Measurements from ENCODE around the gene ATG7.
"Not testable (repeated sequence)": the region's sequence is repeated elsewhere in the genome, so short reads cannot be mapped to it uniquely, and the experiment has no call there.

ATG7 gene

GRCh38 chr3:11254876-11255275, 17.3 kb upstream of the ATG7 start:
- DNase-seq (ENCODE audit: low read depth in 3 of 3), result no peak

DNA sequence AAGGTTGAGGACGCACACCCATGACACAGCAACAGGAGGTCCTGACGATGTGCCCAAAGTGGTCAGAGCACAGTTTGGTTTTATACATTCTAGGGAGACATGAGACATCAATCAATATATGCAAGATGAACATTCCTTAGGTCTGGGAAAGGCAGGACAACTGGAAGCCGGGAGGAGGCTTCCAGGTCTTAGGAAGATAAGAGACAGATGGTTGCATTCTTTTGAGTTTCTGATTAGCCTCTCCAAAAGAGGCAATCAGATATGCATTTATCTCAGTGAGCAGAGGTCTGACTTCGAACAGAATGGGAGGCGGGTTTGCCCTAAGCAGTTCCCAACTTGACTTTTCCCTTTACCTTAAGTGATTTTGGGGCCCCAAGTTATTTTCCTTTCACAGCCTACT, 16.7 kb upstream of the ATG7 start:
- DNase-seq (ENCODE audit: low read depth in 3 of 3), result not testable (repeated sequence)

GRCh38 chr3:11258958-11259357, 13.2 kb upstream of the ATG7 start:
- no peak for DNase-seq (ENCODE audit: low read depth in 3 of 3)

DNA sequence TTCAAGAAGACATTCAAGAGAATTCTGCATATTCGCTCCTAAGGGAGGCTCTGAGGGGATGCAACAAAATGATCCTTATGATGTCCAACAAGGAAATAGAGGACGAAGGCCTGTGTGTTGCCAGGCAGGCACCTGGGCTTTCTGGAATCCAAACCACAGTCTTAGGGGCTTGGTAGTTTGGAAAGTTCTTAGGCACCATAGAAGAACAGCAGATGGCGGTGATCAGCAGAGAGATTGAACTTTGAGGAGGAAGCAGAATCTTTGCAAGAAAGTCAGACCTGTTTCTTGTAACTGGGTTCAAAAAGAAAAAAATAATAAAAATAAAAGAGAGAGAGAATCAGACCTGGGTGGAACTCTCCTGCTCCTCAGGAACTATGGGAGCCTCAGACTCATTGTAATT, 11.7 kb upstream of the ATG7 start:
- no peak for DNase-seq (ENCODE audit: low read depth in 3 of 3)

GRCh38 chr3:11269007-11269406, 3.2 kb upstream of the ATG7 start:
- no peak for DNase-seq (ENCODE audit: low read depth in 3 of 3)

- no peak for DNase-seq (ENCODE audit: low read depth in 3 of 3)
Observed at GRCh38 chr3:11272906-11273574, 843 bp downstream of the ATG7 start.

- DNase-seq (ENCODE audit: low read depth in 3 of 3), result no peak
Observed at GRCh38 chr3:11273891-11274291, 1.7 kb downstream of the ATG7 start.

- no peak for DNase-seq (ENCODE audit: low read depth in 3 of 3)
Observed at GRCh38 chr3:11274566-11275142, 2.5 kb downstream of the ATG7 start.

DNA sequence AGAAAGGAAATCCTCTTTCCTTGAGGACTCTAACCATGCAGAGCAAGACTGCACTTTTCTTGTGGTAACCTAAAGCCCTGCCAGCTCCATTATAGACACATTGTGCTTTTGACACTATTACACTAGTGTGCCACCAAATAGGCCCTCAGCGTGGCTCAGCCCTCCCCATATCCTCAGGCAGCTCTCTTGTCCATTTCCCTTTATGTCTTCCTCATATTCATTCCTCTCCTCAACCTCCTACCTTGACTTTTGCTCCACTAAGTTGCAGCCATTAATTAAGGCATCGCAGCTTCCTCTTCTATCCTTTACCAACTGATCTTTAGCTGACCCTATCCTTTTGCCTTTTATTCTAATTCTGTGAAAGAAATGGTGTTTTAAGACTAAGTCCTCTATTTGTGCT, 3.7 kb downstream of the ATG7 start:
- DNase-seq (ENCODE audit: low read depth in 3 of 3), result no peak

DNA sequence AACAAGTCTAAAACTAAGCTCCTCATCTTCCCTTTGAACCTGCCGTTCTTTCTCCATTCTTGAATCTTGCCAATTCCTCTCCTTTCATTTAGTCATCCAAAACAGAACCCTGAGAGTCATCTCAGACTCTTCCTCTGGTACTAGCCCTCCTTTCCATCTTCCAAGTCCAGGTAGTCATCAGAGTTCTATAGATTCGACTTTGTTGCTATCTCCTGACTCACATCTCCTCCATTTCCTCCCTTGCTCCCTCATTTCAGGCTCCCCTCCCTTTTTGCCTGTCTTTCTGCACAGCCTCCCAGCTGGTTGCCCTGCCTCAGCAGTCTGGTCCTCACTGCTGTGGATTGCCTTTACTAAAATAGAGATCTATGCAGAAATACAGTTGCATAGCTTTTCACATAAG, 4.7 kb downstream of the ATG7 start:
- DNase-seq (ENCODE audit: low read depth in 3 of 3), result no peak

GRCh38 chr3:11282250-11283138, 10.3 kb downstream of the ATG7 start:
- DNase-seq (ENCODE audit: low read depth in 3 of 3), result no peak

DNA sequence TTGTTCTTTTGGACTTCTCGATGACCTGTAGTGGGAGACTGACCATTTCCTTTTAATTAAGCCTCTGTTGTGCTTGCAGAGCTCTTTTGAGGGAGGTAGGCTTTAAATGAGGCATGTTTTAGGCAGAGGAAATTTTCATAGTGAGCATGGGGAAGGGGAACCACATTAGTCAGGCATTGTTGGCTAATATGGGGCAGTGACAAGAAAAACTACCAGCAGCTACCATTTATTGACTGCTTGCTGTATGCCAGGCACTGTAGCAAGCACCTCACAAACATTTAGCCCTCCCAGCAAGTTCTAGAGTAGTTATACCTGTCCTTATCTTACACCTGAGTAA, 10.9 kb downstream of the ATG7 start:
- no peak for DNase-seq (ENCODE audit: low read depth in 3 of 3)

GRCh38 chr3:11284011-11284410, 11.8 kb downstream of the ATG7 start:
- no peak for DNase-seq (ENCODE audit: low read depth in 3 of 3)

- DNase-seq (ENCODE audit: low read depth in 3 of 3), result no peak
Observed at GRCh38 chr3:11285471-11285870, 13.3 kb downstream of the ATG7 start.

DNA sequence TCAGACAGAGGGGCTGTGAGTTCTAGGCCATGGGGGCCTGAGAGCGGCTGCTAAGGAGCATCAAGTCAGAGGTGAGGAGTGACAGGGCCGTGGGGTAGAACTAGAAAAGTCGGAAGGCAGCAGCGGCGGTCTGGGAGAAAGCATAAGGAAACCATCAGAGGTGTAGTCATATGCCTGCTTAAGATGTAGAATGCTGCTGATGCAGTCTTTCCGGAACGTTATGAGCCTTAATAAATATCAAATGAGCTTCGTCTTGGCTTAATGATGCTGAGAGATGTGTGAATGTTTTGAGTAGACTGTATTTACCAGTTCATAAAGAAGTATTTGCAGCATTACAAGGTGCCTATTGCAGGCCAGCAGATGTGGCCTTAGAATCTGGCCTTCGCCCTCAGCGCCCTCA, 15.2 kb downstream of the ATG7 start:
- no peak for DNase-seq (ENCODE audit: low read depth in 3 of 3)

- DNase-seq (ENCODE audit: low read depth in 3 of 3), result no peak
Observed at GRCh38 chr3:11288021-11288491, 15.9 kb downstream of the ATG7 start.

DNA sequence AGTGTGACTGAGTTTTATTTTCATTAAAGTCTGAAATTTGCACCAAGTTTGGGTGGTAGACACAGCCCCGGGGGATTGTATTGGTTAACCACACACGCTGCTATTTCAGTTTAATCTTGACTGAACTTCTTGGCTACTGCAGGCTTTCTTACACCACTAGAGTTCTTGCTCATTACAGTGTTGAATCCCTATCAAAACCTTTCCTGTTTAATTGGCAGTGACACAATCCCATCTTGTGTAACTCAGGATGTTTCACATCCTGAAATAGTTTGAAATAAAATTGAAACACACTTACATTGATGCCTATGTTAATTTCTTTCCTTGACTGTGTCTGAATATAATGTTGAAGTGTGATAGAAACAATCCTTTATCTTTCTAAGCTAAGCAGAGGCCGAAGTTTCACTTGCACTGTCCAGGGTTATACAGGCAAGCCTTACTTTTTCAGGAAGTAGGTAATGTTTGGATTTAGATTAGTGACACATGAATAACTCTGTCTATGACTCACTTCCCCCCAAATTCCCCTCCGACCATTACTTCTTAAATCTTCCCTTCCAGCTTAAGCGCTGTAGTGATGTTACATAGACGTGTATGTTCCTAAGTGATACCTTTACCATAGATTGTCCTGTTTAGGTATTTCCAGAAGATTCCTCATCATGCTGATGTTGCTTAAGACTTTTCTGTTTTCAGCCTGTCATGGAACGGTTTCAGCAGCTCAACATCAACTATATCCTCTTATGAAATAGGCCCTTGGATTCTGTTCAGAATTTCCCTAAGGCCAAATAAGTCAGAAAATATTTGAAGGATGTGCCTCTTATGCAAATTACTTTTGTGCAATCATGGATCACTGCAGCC, 16.8 kb downstream of the ATG7 start:
- DNase-seq (ENCODE audit: low read depth in 3 of 3), result no peak

DNA sequence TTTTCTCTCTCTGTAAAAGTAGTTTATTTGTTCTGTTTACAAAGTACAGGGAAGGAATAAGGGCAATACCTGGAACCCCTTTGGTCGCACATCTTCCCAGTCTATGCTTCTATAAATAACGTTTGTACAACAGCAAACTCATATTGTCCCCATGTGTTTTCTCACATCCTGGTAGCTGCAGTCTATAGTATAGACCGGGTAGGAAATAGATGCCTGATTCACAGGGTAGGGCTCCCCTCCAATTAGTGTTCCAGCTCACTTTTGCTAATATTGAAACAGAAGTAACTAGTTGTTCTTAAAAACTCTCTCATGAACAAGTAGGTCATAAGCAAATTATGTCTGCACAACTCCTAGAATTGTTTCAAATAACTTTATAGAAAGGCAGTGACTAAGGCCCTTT, 17.7 kb downstream of the ATG7 start:
- DNase-seq (ENCODE audit: low read depth in 3 of 3), result no peak

- no peak for DNase-seq (ENCODE audit: low read depth in 3 of 3)
Observed at GRCh38 chr3:11290743-11291680, 18.8 kb downstream of the ATG7 start.

DNA sequence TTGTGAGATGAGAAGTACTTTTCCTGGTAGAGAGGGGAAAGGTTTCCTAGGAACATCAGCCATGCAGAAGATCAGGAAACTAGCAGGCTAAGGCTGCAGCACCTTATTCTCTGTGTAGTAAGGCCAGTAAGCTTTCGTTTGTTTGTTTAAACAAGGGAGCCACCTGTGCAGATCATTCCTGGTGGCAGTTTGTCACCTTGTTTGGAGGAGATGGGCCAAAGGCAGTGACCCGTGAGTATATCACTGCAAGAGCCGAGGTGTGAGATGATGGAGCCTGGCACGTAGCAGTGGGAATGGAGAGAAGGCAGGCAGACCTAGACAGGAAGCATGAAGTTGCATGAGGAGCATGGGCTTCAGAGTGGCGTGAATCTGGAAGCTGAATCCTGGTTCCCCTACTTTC, 19.6 kb downstream of the ATG7 start:
- DNase-seq (ENCODE audit: low read depth in 3 of 3), result no peak

DNA sequence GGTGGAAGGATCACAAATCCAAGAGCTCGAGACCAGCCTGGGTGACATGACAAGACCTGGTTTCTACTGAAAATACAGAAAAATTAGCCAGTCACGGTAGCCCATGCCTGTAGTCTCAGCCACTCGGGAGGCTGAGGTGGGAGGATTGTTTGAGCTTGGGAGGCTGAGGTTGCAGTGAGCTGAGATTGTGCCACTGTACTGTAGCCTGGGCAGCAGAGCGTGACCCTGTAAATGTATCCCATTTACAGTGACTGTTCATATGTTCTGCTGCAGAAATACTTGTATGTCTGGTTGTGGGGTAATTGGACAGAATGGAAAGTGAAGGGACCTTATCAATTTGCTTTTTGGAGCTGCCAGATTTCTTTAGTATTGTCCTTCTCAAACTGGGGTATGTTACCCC, 24.9 kb downstream of the ATG7 start:
- no peak for DNase-seq (ENCODE audit: low read depth in 3 of 3)
